ENCODE results near the gene HDLBP.
A peak's percentile ranks its signal among the peaks of the same experiment; 100 is the strongest.

HDLBP gene

GRCh38 chr2:241315093-241315878, at the start of gene HDLBP:
TSS of gene HDLBP (minus strand) at chr2:241315672. CDS start at chr2:241266869, 48,803 bp downstream.
- DNase-seq, result peak; percentile 98

GRCh38 chr2:241364781-241365180, 49.3 kb upstream of the HDLBP start:
- no peak for DNase-seq

- no peak for DNase-seq
Measured at GRCh38 chr2:241363426-241363825, 48.0 kb upstream of the HDLBP start.

GRCh38 chr2:241359481-241360045, 44.1 kb upstream of the HDLBP start:
- DNase-seq, result no peak

GRCh38 chr2:241358470-241358869, 43.0 kb upstream of the HDLBP start:
- DNase-seq, result no peak

- DNase-seq, result no peak
Measured at GRCh38 chr2:241357531-241357930, 42.1 kb upstream of the HDLBP start.

GRCh38 chr2:241356871-241357260, 41.4 kb upstream of the HDLBP start:
- DNase-seq, result no peak

GRCh38 chr2:241355983-241356870, 40.8 kb upstream of the HDLBP start, which contains the start of gene FARP2:
TSS of gene FARP2 (plus strand) at chr2:241356285. CDS start at chr2:241373108, 16,823 bp downstream.
- DNase-seq, result peak; percentile 99

- DNase-seq, result peak; percentile 75
Measured at GRCh38 chr2:241354668-241355658, 39.5 kb upstream of the HDLBP start.

- DNase-seq, result no peak
Measured at GRCh38 chr2:241352227-241352626, 36.8 kb upstream of the HDLBP start.

- DNase-seq, result no peak
Measured at GRCh38 chr2:241351640-241352031, 36.2 kb upstream of the HDLBP start.

GRCh38 chr2:241350878-241351639, 35.6 kb upstream of the HDLBP start:
- DNase-seq, result no peak

GRCh38 chr2:241350530-241350877, 35.0 kb upstream of the HDLBP start:
- no peak for DNase-seq

- no peak for DNase-seq
Measured at GRCh38 chr2:241349941-241350340, 34.5 kb upstream of the HDLBP start.

GRCh38 chr2:241344925-241345651, 29.6 kb upstream of the HDLBP start:
- DNase-seq, result no peak

- no peak for DNase-seq
Measured at GRCh38 chr2:241340631-241341163, 25.2 kb upstream of the HDLBP start.

GRCh38 chr2:241339839-241340630, 24.6 kb upstream of the HDLBP start:
- no peak for DNase-seq

- no peak for DNase-seq
Measured at GRCh38 chr2:241334813-241335212, 19.3 kb upstream of the HDLBP start.

- DNase-seq, result no peak
Measured at GRCh38 chr2:241330616-241330981, 15.1 kb upstream of the HDLBP start.

Data from NCI-H1436 (cell line).